GM19023 (cell line): ENCODE results near the gene PIM3.
A peak's percentile ranks its signal among the peaks of the same experiment; 100 is the strongest.

ENCODE experiments used
- ATAC-seq: cut with Tn5 transposase; IDR thresholded peaks from one replicate; pipeline ENCODE4 v1.9.1; 2021; ENCODE audit warnings: mild to moderate bottlenecking, moderate library complexity; ENCODE audit not compliant: unreplicated experiment

The PIM3 gene

GRCh38 chr22:49966041-49966773, 5.6 kb downstream of the PIM3 start:
- ATAC-seq, result no peak

GRCh38 chr22:49966774-49967705, 6.5 kb downstream of the PIM3 start:
- no peak for ATAC-seq

GRCh38 chr22:49967706-49968208, 7.2 kb downstream of the PIM3 start:
- no peak for ATAC-seq

DNA sequence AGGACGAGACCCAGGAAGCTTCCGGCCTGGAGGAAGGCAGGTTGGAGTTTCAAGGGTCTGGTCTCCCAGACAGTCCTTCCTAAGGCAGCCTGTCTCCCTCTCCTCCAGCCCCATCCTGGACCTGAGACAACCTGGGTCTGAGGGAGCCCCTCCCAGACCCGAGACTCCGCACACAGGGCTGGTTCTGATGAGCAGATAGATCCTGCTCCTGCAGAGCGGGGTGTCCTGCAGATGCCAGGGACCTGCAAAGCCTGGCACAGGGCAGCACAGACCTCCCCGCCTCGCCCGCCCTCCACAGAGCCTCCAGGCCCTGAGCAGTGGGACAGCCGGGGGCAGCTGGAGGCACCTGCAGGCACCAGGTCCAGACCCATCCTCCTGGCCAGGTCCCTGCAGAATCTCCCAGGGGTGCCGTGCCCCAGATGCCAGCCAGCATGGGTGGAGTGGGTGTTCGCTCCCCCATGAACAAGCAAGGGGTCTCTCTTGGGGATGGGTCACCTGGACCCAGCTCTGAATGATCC, 7.8 kb downstream of the PIM3 start:
- no peak for ATAC-seq

GRCh38 chr22:49968831-49969661, 8.5 kb downstream of the PIM3 start:
- ATAC-seq, result no peak

DNA sequence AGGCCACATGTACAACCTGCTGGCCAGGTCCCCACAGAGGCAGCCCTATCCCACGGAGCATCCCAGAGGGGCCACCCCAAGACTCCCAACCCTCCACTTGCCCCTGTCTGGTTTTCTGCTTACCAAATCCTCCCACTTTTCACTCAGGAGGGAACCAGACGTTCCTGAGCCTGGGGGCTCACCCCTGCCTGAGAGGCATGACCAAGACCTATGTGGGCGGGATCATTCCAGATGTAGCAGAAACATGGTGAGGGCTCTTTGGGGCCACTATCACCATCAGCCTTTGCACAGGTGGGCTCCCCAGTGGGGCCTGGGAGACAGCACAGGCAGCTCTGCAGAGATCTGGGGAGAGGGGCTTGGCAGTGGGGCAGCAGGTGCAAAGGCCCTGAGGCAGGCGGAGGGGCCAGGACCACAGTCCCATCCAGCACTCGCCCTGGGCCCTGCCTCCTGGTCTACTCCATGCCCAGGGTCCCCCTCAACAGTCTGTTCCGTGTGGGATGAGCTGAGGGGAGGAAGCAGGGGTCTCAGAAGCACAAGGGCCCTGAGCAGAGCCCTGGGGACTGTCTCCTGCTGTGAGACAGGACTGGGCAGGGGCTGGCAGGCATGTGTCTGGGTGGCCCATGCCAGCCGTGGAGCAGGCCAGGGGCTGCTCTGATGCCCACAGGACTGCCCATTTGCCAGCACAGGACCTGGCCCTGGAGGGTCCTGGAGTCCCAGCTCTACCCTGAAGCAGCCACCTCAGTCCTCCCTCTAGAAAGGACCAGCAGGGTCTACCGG, 9.4 kb downstream of the PIM3 start:
- ATAC-seq, result no peak

DNA sequence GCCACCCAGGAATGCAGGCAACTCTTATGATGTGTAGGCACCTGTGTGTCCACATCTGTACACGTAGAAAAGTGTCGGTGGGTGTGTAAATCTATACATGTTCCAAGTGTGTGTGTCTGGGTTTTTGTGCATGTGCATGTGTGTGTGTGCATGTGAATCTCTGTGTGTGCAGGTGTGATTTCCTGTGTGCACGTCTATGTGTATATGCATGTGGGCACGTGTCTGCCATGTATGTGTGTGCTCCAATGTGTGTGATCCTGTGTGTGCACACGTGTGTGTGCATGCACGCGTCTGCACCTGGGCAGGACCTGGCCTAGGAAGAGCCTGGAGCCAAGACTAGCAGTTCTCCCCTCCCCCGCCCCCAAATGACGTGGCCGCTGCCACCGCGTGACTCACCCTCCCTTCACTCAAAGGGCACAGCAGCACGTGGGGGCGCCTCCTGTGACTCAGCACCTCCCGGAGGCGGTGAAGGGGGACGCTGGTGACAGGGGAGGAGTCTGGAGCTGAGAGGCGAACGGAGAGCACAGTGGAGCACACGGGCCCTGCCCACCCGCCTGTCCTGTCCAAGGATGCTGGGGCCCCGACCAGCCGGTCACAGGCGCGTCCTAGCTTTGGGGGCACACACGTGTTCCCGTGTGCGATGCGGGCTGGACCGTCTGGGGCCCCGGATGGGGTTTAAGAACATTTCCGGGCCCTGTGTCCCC, 10.1 kb downstream of the PIM3 start:
- ATAC-seq, result peak; percentile 76

- peak; percentile 34 for ATAC-seq
These were observed 10.9 kb downstream of the PIM3 start for GRCh38 chr22:49971232-49972162.

- no peak for ATAC-seq
These were observed 11.8 kb downstream of the PIM3 start for GRCh38 chr22:49972163-49973017.

DNA sequence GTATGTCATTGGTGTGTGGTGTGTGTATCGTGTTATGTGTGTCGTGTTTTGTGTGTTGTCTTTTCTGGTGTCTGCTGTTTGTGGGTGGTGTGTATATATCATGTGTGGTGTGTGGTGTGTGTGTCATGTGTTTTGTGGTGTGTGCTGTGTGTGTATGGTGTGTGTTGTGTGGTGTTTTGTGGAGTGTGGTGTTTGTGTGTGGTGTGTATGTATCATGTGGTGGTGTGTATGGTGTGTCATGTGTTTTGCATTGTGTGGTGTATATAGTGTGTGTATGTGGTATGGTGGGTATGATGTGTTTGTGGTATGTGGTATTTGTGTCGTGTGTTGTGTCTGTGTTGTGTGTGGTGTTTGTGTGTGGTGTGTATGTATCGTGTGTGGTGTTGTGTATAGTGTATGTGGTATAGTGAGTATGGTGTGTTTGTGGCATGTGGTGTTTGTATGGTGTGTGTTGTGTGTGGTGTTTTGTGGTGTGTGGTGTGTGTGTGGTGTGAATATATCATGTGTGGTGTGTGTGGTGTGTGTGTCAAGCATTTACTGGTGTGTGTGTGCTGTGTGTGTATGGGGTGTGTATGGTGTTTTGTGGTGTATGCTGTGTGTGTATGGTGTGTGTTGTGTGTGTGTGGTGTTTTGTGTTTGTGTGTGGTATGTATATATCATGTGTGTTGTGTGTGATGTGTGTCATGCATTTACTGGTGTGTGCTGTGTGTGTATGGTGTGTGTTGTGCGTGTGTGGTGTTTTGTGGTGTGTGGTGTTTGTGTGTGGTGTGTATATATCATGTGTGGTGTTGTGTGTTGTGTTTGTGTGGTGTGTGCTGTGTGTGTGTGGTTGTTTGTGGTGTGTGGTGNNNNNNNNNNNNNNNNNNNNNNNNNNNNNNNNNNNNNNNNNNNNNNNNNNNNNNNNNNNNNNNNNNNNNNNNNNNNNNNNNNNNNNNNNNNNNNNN, 12.7 kb downstream of the PIM3 start:
- ATAC-seq, result no peak

- no peak for ATAC-seq
These were observed 15.2 kb downstream of the PIM3 start for GRCh38 chr22:49975543-49976389.

- no peak for ATAC-seq
These were observed 16.0 kb downstream of the PIM3 start for GRCh38 chr22:49976439-49977175.

GRCh38 chr22:49977578-49977977, 17.0 kb downstream of the PIM3 start:
- no peak for ATAC-seq

- ATAC-seq, result no peak
These were observed 19.2 kb downstream of the PIM3 start for GRCh38 chr22:49979587-49980264.
